NCI-H146 treated with DMSO at 0.1 percent for 48 hours (cell line): ENCODE results near the gene DDX23.

Experiments
- DNase-seq: peaks from one replicate; lab custom pipeline; 2025; ENCODE audit not compliant: unreplicated experiment; lab: John Stamatoyannopoulos, UW

Gene DDX23

GRCh38 chr12:48800971-48801370, 51.0 kb downstream of the DDX23 start:
- no peak for DNase-seq

GRCh38 chr12:48800457-48800856, 51.5 kb downstream of the DDX23 start:
- no peak for DNase-seq

- no peak for DNase-seq
Measured at GRCh38 chr12:48796976-48797375, 55.0 kb downstream of the DDX23 start.

- DNase-seq: peak; percentile 70
Measured at GRCh38 chr12:48795550-48796455, 56.2 kb downstream of the DDX23 start.

GRCh38 chr12:48794870-48795269, 57.1 kb downstream of the DDX23 start:
- DNase-seq: no peak

- DNase-seq: no peak
Measured at GRCh38 chr12:48793696-48794095, 58.3 kb downstream of the DDX23 start.

GRCh38 chr12:48789858-48790326, 62.1 kb downstream of the DDX23 start:
- DNase-seq: no peak

- DNase-seq: peak; percentile 37
Measured at GRCh38 chr12:48788854-48789775, 62.8 kb downstream of the DDX23 start, which contains the start of gene ADCY6. Gene ADCY6, minus strand, starts transcription at chr12:48789089. Its CDS starts 5,655 bp downstream, at chr12:48783434.

- DNase-seq: no peak
Measured at GRCh38 chr12:48788524-48788853, 63.5 kb downstream of the DDX23 start.

- DNase-seq: no peak
Measured at GRCh38 chr12:48787791-48788523, 64.0 kb downstream of the DDX23 start.

- no peak for DNase-seq
Measured at GRCh38 chr12:48786591-48787544, 65.1 kb downstream of the DDX23 start.

- DNase-seq: no peak
Measured at GRCh38 chr12:48783432-48783831, 68.5 kb downstream of the DDX23 start.

- no peak for DNase-seq
Measured at GRCh38 chr12:48782457-48783395, 69.2 kb downstream of the DDX23 start.

- no peak for DNase-seq
Measured at GRCh38 chr12:48781750-48782456, 70.1 kb downstream of the DDX23 start.

- no peak for DNase-seq
Measured at GRCh38 chr12:48780381-48781025, 71.5 kb downstream of the DDX23 start.

GRCh38 chr12:48779869-48780268, 72.1 kb downstream of the DDX23 start:
- no peak for DNase-seq
